IPS-15b (cell line): ENCODE data around the gene GALNT9.
"Not testable (repeated sequence)": the region's sequence is repeated elsewhere in the genome, so short reads cannot be mapped to it uniquely, and the experiment has no call there.

Experiments
- H3K27me3 ChIP-seq: one replicate; pipeline ENCODE4 v1.6.1; 2013; ENCODE audit warnings: low read length; ENCODE audit not compliant: control insufficient read depth, insufficient read depth
- H3K36me3 ChIP-seq: one replicate; pipeline ENCODE4 v1.6.1; 2013; ENCODE audit warnings: low read length; ENCODE audit not compliant: control insufficient read depth, insufficient read depth
- H3K4me1 ChIP-seq: one replicate; pipeline ENCODE4 v1.6.1; 2013; ENCODE audit warnings: mild to moderate bottlenecking, low read length; ENCODE audit not compliant: control insufficient read depth, insufficient read depth
- H3K4me3 ChIP-seq: one replicate; pipeline ENCODE4 v1.5.1; 2013; ENCODE audit warnings: low read depth, low read length
- H3K9ac ChIP-seq: one replicate; pipeline ENCODE4 v1.6.1; 2013; ENCODE audit warnings: low read depth, mild to moderate bottlenecking, low read length
- H3K9me3 ChIP-seq: one replicate; pipeline ENCODE4 v1.6.1; 2013; ENCODE audit warnings: mild to moderate bottlenecking, low read length; ENCODE audit not compliant: control insufficient read depth, insufficient read depth

GALNT9 gene

GRCh38 chr12:132226604-132227003 is 102.8 kb downstream of the GALNT9 start:
- H3K4me3 ChIP-seq, result no peak overlapping the region
- no peaks in the 10 kb centered on the region for H3K4me1 ChIP-seq
- H3K9me3 ChIP-seq, result no peaks in the 10 kb centered on the region
- no peak overlapping the region for H3K9ac ChIP-seq
- H3K36me3 ChIP-seq, result no peaks in the 10 kb centered on the region
- no peaks in the 10 kb centered on the region for H3K27me3 ChIP-seq

DNA sequence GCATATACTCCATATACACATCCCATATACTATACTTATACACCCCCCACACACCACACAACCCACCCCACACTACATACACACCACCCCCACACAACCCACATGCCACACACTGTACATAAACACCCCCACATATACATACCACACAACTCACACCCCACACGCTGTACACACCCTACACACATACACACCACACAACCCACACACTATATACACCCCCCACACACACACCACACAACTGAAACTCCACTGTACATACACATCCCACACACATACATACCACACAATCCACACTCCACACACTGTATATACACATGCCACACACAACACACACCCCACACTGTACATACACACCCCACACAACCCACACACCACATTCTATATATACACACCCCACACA is 104.2 kb downstream of the GALNT9 start:
- Histone ChIP-seq H3K4me1 (no peaks in the 10 kb centered on the region), H3K4me3 (no peak overlapping the region), H3K27me3 (peaks cover 2% of the 10 kb centered on the region), H3K36me3 (no peaks in the 10 kb centered on the region), H3K9ac (no peak overlapping the region), H3K9me3 (no peaks in the 10 kb centered on the region)

DNA sequence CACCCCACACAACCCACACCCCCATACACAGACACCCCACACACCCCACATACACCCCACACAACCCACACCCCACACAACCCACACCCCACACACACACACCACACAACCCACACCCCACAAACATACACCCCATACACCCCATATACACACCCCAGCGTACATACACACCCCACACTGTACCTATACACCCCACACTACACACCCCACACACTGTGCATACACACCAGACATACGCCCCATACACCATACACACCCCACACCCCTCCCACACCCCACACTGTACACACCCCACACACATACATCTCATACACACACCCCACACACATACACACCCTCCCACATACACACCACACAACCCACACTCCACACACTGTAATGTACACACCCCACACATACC is 104.9 kb downstream of the GALNT9 start:
- Histone ChIP-seq H3K4me3 (no peak overlapping the region), H3K9me3 (no peaks in the 10 kb centered on the region), H3K9ac (no peak overlapping the region), H3K27me3 (peaks cover 2% of the 10 kb centered on the region), H3K36me3 (no peaks in the 10 kb centered on the region), H3K4me1 (no peaks in the 10 kb centered on the region)

DNA sequence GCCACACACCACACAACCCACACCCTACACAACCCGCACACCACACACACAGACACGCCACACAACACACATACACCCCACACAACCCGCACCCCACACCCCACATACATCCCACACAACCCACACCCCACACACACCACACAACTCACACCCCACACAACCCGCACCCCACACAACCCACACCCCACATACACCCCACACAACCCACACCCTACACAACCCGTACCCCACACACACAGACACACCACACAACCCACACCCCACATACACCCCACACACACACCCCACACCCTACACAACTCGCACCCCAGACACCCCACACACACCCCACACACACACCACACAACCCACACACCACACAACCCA is 106.6 kb downstream of the GALNT9 start:
- Histone ChIP-seq H3K27me3 (peaks cover 8% of the 10 kb centered on the region), H3K4me3 (no peak overlapping the region), H3K4me1 (no peaks in the 10 kb centered on the region), H3K36me3 (no peaks in the 10 kb centered on the region), H3K9ac (no peak overlapping the region), H3K9me3 (no peaks in the 10 kb centered on the region)

DNA sequence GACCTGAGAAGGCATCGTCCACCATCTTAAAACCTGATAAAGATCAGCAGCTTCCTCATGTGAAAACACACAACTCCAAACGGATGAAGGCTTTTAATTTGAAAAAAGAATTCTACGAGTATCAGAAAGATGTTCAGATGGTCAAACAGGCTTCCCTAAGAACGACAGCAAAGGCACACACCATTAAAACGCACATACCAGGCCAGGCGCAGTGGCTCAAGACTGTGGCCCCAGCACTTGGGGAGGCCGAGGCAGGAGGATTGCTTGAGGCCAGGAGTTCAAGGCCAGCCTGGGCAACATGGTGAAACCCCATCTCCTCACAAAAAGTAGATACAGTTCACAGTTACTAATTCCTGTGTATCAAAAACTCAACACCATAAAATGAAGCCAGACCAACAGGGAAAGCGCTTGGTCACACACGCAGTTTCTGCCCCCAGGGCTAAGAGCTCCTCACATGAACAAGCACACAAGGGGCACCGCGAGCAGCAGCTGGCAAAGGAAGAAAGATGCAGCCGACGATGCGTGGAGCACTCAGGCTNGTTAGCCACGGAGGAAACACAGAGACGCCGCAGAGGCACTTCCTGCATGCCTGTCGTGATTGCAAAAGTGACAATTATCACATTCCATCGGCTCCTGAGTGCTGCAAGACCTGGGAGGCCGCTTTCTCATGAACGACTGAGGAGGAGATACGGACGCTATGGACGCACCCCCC is 107.1 kb downstream of the GALNT9 start:
- Histone ChIP-seq H3K27me3 (peaks cover 11% of the 10 kb centered on the region), H3K9ac (no peak overlapping the region), H3K9me3 (no peaks in the 10 kb centered on the region), H3K4me3 (no peak overlapping the region), H3K36me3 (no peaks in the 10 kb centered on the region), H3K4me1 (no peaks in the 10 kb centered on the region)

DNA sequence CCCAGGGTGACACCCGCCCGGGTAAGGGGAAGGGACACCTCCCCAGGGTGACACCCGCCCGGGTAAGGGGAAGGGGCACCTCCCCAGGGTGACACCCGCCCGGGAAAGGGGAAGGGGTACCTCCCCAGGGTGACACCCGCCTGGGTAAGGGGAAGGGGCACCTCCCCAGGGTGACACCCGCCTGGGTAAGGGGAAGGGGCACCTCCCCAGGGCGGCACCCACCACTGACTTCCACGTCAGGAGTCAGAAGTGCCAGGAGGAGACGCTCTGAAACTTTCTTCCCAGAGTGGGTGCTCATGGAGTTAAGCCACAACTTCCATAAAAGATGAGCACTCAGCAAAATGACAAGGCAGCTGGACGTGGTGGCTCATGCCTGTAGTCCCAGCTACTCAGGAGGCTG is 109.6 kb downstream of the GALNT9 start:
- not testable (repeated sequence) for H3K4me1 ChIP-seq, H3K9me3 ChIP-seq, H3K4me3 ChIP-seq, H3K9ac ChIP-seq, H3K36me3 ChIP-seq
- H3K27me3 ChIP-seq, result peaks cover 16% of the 10 kb centered on the region

DNA sequence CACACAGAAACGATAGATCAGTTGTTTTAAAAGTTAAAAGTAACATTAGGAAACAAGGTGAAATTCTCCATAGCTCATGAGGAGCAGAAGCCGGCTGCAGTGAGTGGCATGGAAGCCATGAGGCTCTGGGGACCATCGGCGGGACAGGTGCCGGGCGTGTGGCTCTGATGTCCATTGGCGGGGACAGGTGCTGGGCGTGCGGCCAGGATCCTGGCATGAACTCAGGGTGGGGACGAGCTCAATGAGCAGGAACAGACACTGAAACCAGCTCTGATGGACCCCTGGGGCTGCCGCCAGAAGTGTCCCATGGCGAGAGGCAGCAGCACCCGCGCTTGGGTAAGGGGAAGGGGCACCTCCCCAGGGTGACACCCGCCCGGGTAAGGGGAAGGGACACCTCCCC is 110.1 kb downstream of the GALNT9 start:
- no peaks in the 10 kb centered on the region for H3K4me1 ChIP-seq
- H3K9ac ChIP-seq, result no peak overlapping the region
- no peaks in the 10 kb centered on the region for H3K36me3 ChIP-seq
- no peaks in the 10 kb centered on the region for H3K9me3 ChIP-seq
- peaks cover 16% of the 10 kb centered on the region for H3K27me3 ChIP-seq
- no peak overlapping the region for H3K4me3 ChIP-seq

GRCh38 chr12:132218915-132219314 is 110.5 kb downstream of the GALNT9 start:
- Histone ChIP-seq H3K9ac (no peak overlapping the region), H3K4me1 (no peaks in the 10 kb centered on the region), H3K36me3 (no peaks in the 10 kb centered on the region), H3K4me3 (no peak overlapping the region), H3K27me3 (peaks cover 16% of the 10 kb centered on the region), H3K9me3 (no peaks in the 10 kb centered on the region)

- peaks cover 16% of the 10 kb centered on the region for H3K27me3 ChIP-seq
Measured at GRCh38 chr12:132218527-132218875, 110.9 kb downstream of the GALNT9 start.

DNA sequence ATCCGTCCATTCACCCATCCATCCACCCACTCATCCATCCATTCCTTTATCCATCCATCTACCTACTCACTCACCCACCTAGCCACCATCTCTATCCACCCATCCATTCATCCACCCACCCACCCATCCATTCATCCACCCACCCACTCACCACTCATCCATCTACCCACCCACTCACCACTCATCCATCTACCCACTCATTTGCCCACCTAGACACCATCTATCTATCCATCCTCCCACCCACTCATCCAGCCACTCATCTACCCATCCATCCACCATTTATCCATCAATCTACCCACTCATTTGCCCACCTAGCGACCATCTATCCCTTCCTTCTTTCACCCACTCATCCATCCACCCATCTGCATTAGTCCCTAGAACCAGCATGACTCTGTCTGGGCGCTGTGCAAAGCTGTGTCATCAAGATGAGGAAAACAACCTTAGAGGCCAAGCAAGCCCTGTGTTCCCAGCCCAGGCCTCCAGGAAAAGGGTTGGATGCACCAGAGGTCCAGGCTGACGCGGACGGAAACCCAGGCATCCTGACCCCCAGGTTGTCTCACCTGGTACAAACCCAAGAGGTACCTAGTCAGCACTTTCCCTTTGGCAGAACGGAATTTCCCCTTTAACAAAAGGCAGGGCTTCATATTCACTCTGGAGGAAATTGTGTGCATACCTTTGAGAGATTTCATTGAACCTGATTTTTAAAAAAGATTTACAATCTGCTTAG is 111.4 kb downstream of the GALNT9 start:
- no peak overlapping the region for H3K4me3 ChIP-seq
- peaks cover 16% of the 10 kb centered on the region for H3K27me3 ChIP-seq
- H3K9ac ChIP-seq, result no peak overlapping the region
- no peaks in the 10 kb centered on the region for H3K4me1 ChIP-seq
- no peaks in the 10 kb centered on the region for H3K36me3 ChIP-seq
- no peaks in the 10 kb centered on the region for H3K9me3 ChIP-seq

More at GRCh38 chr12:132218527-132218875, 110.9 kb downstream of the GALNT9 start:
- no peak overlapping the region for H3K9ac ChIP-seq
- no peak overlapping the region for H3K4me3 ChIP-seq
- H3K36me3 ChIP-seq, result no peaks in the 10 kb centered on the region
- H3K9me3 ChIP-seq, result no peaks in the 10 kb centered on the region
- no peaks in the 10 kb centered on the region for H3K4me1 ChIP-seq

DNA sequence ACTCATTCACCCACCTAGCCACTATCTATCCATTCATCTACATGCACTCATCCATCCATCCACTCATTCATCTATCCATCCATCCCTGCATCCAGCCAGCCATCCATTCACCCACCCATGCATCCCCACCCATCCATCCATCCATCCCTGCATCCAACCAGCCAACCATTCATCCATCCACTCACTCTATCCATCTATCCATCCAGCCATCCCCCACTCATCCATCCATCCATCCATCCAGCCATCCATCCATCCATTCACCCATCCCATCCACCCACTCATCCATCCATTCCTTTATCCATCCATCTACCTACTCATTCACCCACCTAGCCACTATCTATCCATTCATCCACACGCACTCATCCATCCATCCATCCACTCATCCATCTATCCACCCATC is 112.0 kb downstream of the GALNT9 start:
- peaks cover 16% of the 10 kb centered on the region for H3K27me3 ChIP-seq

DNA sequence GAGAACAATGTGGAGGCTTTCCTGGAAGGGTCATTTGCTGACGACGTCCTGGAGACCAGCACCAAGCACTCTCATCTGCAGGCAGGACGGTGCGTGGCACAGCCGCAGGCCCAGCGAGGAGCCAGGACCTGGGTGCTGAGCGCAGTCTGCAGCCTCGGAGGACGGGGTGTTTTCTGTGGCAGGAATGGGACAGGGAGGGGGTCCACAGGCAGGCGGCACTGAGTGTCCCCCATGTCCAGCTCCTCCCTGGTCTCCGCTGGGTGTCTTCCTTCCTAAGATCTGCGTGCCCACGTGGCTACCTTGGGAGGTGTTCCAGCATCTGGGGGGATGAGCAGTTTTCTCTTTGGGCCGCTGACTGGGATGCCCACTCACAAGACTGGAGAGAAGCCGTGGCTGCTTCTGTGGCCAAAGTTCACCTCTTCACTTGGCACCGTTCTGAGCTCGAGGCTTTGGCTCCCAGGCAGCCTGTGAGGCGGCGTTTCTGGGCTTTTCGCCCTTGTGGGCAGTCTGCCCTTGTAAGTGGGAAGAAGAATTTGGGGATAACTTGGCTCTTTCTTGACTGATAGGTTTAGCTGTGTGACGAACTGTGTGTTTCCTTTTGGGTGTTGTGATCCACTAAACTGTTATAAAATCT is 112.9 kb downstream of the GALNT9 start:
- H3K36me3 ChIP-seq, result no peaks in the 10 kb centered on the region
- H3K27me3 ChIP-seq, result peaks cover 16% of the 10 kb centered on the region
- H3K4me3 ChIP-seq, result no peak overlapping the region
- no peaks in the 10 kb centered on the region for H3K9me3 ChIP-seq
- no peak overlapping the region for H3K9ac ChIP-seq
- H3K4me1 ChIP-seq, result no peaks in the 10 kb centered on the region

More for the DNA sequence above, 112.0 kb downstream of the GALNT9 start:
- no peaks in the 10 kb centered on the region for H3K9me3 ChIP-seq
- no peaks in the 10 kb centered on the region for H3K36me3 ChIP-seq
- no peaks in the 10 kb centered on the region for H3K4me1 ChIP-seq
- no peak overlapping the region for H3K4me3 ChIP-seq
- H3K9ac ChIP-seq, result no peak overlapping the region
